A673 (cell line): ENCODE measurements around the gene NLGN1.

ENCODE experiments used
- CTCF ChIP-seq: fragments of 300-800, 200-600 bp; sonication (generic); conservative IDR thresholded peaks from 2 replicates; pipeline ENCODE4 v1.5.1; 2017; ENCODE audit warnings: low read depth, mild to moderate bottlenecking, antibody characterized with exemption, low read length, moderate library complexity, mixed read lengths
- EZH2 ChIP-seq: fragments of 200-600 bp; sonication (generic); IDR thresholded peaks from 2 replicates; pipeline ENCODE4 v1.6.1; 2017; ENCODE audit warnings: borderline replicate concordance, low read depth, mild to moderate bottlenecking, mixed read lengths, antibody characterized with exemption, low read length; ENCODE audit not compliant: poor library complexity, severe bottlenecking

DNA sequence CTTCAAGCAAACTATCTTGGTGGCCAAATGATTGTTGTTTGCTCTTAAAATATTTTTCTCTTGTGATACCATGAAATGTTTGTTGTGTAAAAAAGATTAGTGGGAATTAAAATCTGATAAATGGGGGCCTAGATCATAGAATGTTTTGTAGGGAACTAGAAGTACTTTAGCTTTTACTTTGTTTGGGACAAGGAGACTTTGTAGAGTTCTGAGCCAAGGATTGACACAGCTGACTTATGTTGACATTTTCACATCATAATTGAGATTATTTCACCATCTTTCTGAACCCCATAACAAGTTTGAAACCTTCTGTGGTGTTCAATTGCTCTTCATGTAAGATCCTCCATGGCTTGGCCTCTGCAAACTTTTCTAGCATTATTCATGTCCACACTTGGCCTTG lies 235.4 kb downstream of the NLGN1 start:
- no peak for TF ChIP-seq CTCF
- TF ChIP-seq EZH2: no peak
